Measurements from ENCODE around the gene SORCS2. TPM values are rescaled to one million over a fixed set of nuclear protein-coding genes. Genes with fewer than 3 reads are reported as not detected.

The SORCS2 gene
- total RNA-seq, 6 donors from 2014 or later: 2.2 to 28.3 (median 7.2) TPM

DNA sequence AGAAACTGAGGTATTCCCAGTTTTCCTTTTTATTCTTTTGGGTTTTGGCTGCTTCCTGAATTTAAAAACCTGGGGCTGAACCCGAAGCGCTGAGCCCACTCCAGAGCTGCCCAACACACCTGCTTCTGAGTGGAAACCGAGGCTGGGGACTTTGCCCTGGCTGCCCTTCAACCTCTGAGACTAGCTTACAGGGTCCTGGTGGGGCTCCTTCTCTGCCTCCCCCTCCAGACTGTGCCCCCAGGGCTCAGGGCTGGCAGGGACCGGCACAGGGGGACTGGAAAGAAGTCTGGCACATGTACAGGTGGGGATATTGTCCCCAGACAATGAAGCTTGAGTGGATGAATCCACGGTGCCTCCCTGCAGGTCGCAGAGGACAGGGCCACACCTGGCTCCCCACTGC lies 482.8 kb downstream of the SORCS2 start:
- no peaks in the 10 kb centered on the region for H3K9me3 ChIP-seq
- no peak overlapping the region for H3K4me3 ChIP-seq
- 86 to 91% methylated on average over 4 to 6 of the region's 6 CpGs for WGBS, 2 donors
- ATAC-seq (ENCODE audit: low FRiP score in 2 of 2) (no peak), DNase-seq (no peak)
- H3K4me1 ChIP-seq: no peaks in the 10 kb centered on the region
- no peaks in the 10 kb centered on the region for H3K27me3 ChIP-seq
- TF ChIP-seq POLR2A (IDR thresholded peaks at IDR 0.05): no peak
- TF ChIP-seq EP300 (IDR thresholded peaks at IDR 0.05): no peak
- TF ChIP-seq, protein P1, sequence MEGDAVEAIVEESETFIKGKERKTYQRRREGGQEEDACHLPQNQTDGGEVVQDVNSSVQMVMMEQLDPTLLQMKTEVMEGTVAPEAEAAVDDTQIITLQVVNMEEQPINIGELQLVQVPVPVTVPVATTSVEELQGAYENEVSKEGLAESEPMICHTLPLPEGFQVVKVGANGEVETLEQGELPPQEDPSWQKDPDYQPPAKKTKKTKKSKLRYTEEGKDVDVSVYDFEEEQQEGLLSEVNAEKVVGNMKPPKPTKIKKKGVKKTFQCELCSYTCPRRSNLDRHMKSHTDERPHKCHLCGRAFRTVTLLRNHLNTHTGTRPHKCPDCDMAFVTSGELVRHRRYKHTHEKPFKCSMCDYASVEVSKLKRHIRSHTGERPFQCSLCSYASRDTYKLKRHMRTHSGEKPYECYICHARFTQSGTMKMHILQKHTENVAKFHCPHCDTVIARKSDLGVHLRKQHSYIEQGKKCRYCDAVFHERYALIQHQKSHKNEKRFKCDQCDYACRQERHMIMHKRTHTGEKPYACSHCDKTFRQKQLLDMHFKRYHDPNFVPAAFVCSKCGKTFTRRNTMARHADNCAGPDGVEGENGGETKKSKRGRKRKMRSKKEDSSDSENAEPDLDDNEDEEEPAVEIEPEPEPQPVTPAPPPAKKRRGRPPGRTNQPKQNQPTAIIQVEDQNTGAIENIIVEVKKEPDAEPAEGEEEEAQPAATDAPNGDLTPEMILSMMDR (IDR thresholded peaks at IDR 0.05): no peak
- TF ChIP-seq POLR2AphosphoS5 (IDR thresholded peaks at IDR 0.05): no peak
- no peak overlapping the region for H3K27ac ChIP-seq
- H3K36me3 ChIP-seq: no peaks in the 10 kb centered on the region

DNA sequence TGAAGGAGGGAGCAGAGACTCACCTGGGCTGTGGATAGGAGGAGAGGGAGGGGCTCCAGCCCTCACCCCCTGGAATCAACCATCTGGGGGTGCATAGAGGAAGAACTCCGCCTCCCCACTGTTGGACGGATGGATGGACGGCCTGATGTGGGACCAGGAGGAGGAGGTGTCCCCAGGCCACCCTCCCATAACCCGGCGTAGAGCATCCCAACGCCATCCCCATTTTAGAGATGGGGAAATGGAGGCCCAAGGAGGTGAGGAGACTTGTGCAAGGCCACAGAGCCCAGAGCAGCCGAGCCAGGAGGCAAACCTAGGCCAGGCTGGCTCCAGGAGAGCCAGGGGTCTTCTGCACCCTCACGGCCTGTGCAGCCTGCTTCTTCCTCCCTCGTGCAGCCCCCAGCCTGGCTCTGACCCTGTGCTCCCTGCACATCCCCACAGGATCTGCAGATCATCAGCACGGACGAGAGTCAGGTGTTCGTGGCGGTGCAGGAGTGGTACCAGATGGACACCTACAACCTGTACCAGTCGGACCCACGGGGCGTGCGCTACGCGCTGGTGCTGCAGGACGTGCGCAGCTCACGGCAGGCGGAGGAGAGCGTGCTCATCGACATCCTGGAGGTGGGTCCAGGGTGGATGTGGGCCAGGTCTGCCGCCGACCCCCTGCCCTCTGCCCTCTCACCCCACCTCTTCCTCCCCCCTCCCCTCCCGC lies 483.4 kb downstream of the SORCS2 start:
- TF ChIP-seq, protein P1 (IDR thresholded peaks at IDR 0.05): no peak
- TF ChIP-seq EP300 (IDR thresholded peaks at IDR 0.05) (no peak), POLR2A (IDR thresholded peaks at IDR 0.05) (no peak), POLR2AphosphoS5 (IDR thresholded peaks at IDR 0.05) (no peak)
- no peak overlapping the region for H3K27ac ChIP-seq
- peak in 1 of 2 donors; percentile 80 for DNase-seq
- H3K4me1 ChIP-seq: no peaks in the 10 kb centered on the region
- no peaks in the 10 kb centered on the region for H3K36me3 ChIP-seq
- H3K9me3 ChIP-seq: no peaks in the 10 kb centered on the region
- no peak overlapping the region for H3K4me3 ChIP-seq
- WGBS, 2 donors: 78 to 84% methylated on average over 22 to 26 of the region's 28 CpGs
- ATAC-seq (ENCODE audit: low FRiP score in 2 of 2): no peak
- no peaks in the 10 kb centered on the region for H3K27me3 ChIP-seq

DNA sequence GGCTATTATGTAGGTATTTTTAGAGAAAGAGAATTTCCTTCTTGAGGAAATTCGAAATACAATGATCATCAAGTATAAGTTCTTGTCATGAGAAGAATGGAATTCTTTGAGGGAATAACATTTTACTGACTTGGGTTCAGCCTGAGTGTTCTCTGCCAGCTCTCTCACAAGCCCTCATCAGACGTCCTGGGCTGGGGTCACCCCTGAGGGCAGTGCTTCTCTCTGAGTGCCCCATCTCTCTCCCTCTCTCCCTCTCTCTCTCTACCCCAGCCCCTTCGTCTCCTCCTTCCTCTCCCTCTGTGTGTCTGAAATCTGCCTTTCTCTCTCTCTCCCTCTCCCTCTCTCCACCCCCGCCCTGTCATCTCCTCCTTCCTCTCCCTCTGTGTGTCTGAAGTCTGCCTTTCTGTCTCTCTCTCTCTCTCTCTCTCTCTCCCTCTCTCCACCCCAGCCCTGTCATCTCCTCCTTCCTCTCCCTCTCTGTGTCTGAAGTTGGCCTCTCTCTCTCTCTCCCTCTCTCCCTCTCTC lies 484.1 kb downstream of the SORCS2 start:
- Histone ChIP-seq H3K9me3 (no peaks in the 10 kb centered on the region), H3K36me3 (no peaks in the 10 kb centered on the region), H3K27ac (no peak overlapping the region), H3K27me3 (no peaks in the 10 kb centered on the region), H3K4me1 (no peaks in the 10 kb centered on the region), H3K4me3 (no peak overlapping the region)
- ATAC-seq (ENCODE audit: low FRiP score in 2 of 2) (no peak), DNase-seq (no peak)
- WGBS, 2 donors: 28 to 45% methylated on average over 3 to 4 of the region's 4 CpGs
- no peak for TF ChIP-seq EP300 (IDR thresholded peaks at IDR 0.05)
- TF ChIP-seq, protein P1 (IDR thresholded peaks at IDR 0.05): no peak
- no peak for TF ChIP-seq POLR2A (IDR thresholded peaks at IDR 0.05)
- no peak for TF ChIP-seq POLR2AphosphoS5 (IDR thresholded peaks at IDR 0.05)

DNA sequence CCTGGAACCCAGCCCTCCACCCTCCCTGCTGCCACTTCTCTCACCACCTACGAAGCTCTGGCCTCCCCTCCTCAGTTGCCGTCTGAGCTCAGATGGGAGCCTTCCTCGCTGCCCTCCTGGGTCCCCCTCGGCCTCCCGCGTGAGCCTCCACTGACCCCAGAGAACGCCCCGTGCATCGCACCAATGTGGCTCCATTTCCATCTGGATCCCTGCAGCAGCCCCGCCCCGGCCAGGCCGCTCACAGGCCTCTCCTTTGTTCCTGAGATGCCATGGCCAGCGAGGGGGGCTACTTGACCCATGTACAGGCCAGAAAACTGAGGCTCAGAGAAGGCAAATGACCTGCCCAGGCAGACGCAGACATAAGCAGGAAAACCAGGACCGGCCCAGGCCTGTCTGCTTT lies 484.7 kb downstream of the SORCS2 start:
- Histone ChIP-seq H3K4me1 (no peaks in the 10 kb centered on the region), H3K4me3 (no peak overlapping the region), H3K27me3 (no peaks in the 10 kb centered on the region), H3K27ac (no peak overlapping the region), H3K9me3 (no peaks in the 10 kb centered on the region), H3K36me3 (no peaks in the 10 kb centered on the region)
- DNase-seq: peak in 1 of 2 donors; percentile 69
- TF ChIP-seq, protein P1 (IDR thresholded peaks at IDR 0.05): no peak
- TF ChIP-seq EP300 (IDR thresholded peaks at IDR 0.05) (no peak), POLR2AphosphoS5 (IDR thresholded peaks at IDR 0.05) (no peak), POLR2A (IDR thresholded peaks at IDR 0.05) (no peak)
- 82 to 83% methylated on average over 13 to 15 of the region's 15 CpGs for WGBS, 2 donors
- no peak for ATAC-seq (ENCODE audit: low FRiP score in 2 of 2)
